Ascending aorta (tissue), 2 donors: ENCODE measurements around the gene FAM83C. TPM values are rescaled to one million over a fixed set of nuclear protein-coding genes. Genes with fewer than 3 reads are reported as not detected.

ENCODE experiments used
- DNase-seq, 2 donors: peaks; one replicate each; pipeline ENCODE4 v3.0.0-alpha.2; 2019; ENCODE audit warnings: low spot score in 2 of 2
- H3K27ac ChIP-seq, 2 donors: fragments of 200-600 bp; sonication (generic); one replicate each; pipeline ENCODE4 v1.5.1; 2016 to 2017; ENCODE audit warnings: mild to moderate bottlenecking in 1 of 2
- H3K27me3 ChIP-seq: fragments of 200-600 bp; sonication (generic); one replicate; pipeline ENCODE4 v1.5.1; 2017
- H3K36me3 ChIP-seq, 2 donors: fragments of 200-600 bp; sonication (generic); one replicate each; pipeline ENCODE4 v1.5.1; 2016
- H3K4me1 ChIP-seq, 2 donors: fragments of 200-600 bp; sonication (generic); one replicate each; pipeline ENCODE4 v1.5.1; 2016 to 2017; ENCODE audit warnings: mild to moderate bottlenecking in 1 of 2
- H3K4me3 ChIP-seq, 2 donors: fragments of 200-600 bp; sonication (generic); one replicate each; pipeline ENCODE4 v1.5.1; 2016 to 2017; ENCODE audit warnings: mild to moderate bottlenecking in 1 of 2
- H3K9me3 ChIP-seq, 2 donors: fragments of 200-600 bp; sonication (generic); one replicate each; pipeline ENCODE4 v1.5.1; 2016
- CTCF ChIP-seq, 3 experiments: fragments of 200-600 bp in 2 of 3; fragments of 450-650 bp in 1 of 3; sonication (generic) in 2 of 3; IDR thresholded peaks; one replicate each; pipeline ENCODE4 v1.5.1; 2016 to 2019; ENCODE audit warnings: antibody characterized with exemption in 3 of 3, mild to moderate bottlenecking in 1 of 3, moderate library complexity in 1 of 3
- intact Hi-C: fragments of 100-400 bp; cut with DNase I; formaldehyde crosslinking; loops from one replicate; pipeline ENCODE4 v1.15.1; 2023
- total RNA-seq: library from RNA; depleted of rRNA; stranded (reverse); fragments of >200 nt; gene quantifications from one replicate; pipeline ENCODE4 v1.1.0, GENCODE V29; 2016

Gene FAM83C
- total RNA-seq, 1 donor from 2014 or later: not detected

GRCh38 chr20:35271073-35271882, 20.9 kb downstream of the FAM83C start:
- intact Hi-C loops: no loop called here
- DNase-seq: no peak
- TF ChIP-seq CTCF (IDR thresholded peaks at IDR 0.05): no peak
- Histone ChIP-seq H3K27me3 (no peaks in the 10 kb centered on the region), H3K27ac (no peak overlapping the region), H3K36me3 (peaks cover 24 to 35% of the 10 kb centered on the region in 2 donors), H3K9me3 (no peaks in the 10 kb centered on the region), H3K4me3 (no peak overlapping the region), H3K4me1 (peaks cover 2 to 12% of the 10 kb centered on the region in 2 donors)

GRCh38 chr20:35270021-35270902, 22.0 kb downstream of the FAM83C start:
- TF ChIP-seq CTCF (IDR thresholded peaks at IDR 0.05): no peak
- Histone ChIP-seq H3K27ac (no peak overlapping the region), H3K36me3 (peaks cover 26 to 35% of the 10 kb centered on the region in 2 donors), H3K9me3 (no peaks in the 10 kb centered on the region), H3K4me3 (no peak overlapping the region), H3K27me3 (no peaks in the 10 kb centered on the region), H3K4me1 (peaks cover 0 to 7% of the 10 kb centered on the region in 2 donors)
- intact Hi-C loops: no loop called here
- DNase-seq: no peak

GRCh38 chr20:35269055-35269781, 23.0 kb downstream of the FAM83C start:
- H3K27ac ChIP-seq: no peak overlapping the region

GRCh38 chr20:35267092-35267491, 25.1 kb downstream of the FAM83C start:
- Histone ChIP-seq H3K27ac (no peak overlapping the region), H3K4me3 (no peak overlapping the region), H3K27me3 (no peaks in the 10 kb centered on the region), H3K36me3 (peaks cover 26 to 32% of the 10 kb centered on the region in 2 donors), H3K9me3 (no peaks in the 10 kb centered on the region), H3K4me1 (peaks cover 6 to 18% of the 10 kb centered on the region in 2 donors)
- no peak for DNase-seq
- TF ChIP-seq CTCF (IDR thresholded peaks at IDR 0.05): no peak
- intact Hi-C loops: loop anchor here (5.0 kb wide), 1 partner anchor 60 kb away; no protein-coding TSS in a partner anchor

More at GRCh38 chr20:35269055-35269781, 23.0 kb downstream of the FAM83C start:
- peaks cover 0 to 8% of the 10 kb centered on the region in 2 donors for H3K4me1 ChIP-seq
- intact Hi-C loops: loop anchor here (2.0 to 5.0 kb wide), 2 partner anchors 62 to 122 kb away; partner anchors contain the start of gene EDEM2
- H3K9me3 ChIP-seq: no peaks in the 10 kb centered on the region
- no peaks in the 10 kb centered on the region for H3K27me3 ChIP-seq
- no peak overlapping the region for H3K4me3 ChIP-seq
- H3K36me3 ChIP-seq: peaks cover 26 to 35% of the 10 kb centered on the region in 2 donors
- TF ChIP-seq CTCF (IDR thresholded peaks at IDR 0.05): peak; percentile 51 to 75 (median 73)
- DNase-seq: peak in 1 of 2 donors; percentile 79

GRCh38 chr20:35264755-35265154, 27.5 kb downstream of the FAM83C start:
- no peak for DNase-seq
- H3K4me3 ChIP-seq: no peak overlapping the region
- no peaks in the 10 kb centered on the region for H3K9me3 ChIP-seq
- H3K27ac ChIP-seq: peak overlapping the region; percentile 27 to 84
- no peaks in the 10 kb centered on the region for H3K27me3 ChIP-seq
- intact Hi-C loops: loop anchor here (5.0 kb wide), 1 partner anchor 57 kb away; no protein-coding TSS in a partner anchor
- TF ChIP-seq CTCF (IDR thresholded peaks at IDR 0.05): no peak
- peaks cover 6 to 28% of the 10 kb centered on the region in 2 donors for H3K4me1 ChIP-seq
- H3K36me3 ChIP-seq: peaks cover 12 to 17% of the 10 kb centered on the region in 2 donors
